GM10266 (cell line): Measurements from ENCODE around the gene SLC7A1.

ENCODE experiments used
- DNase-seq: peaks from one replicate; pipeline ENCODE4 v3.0.0; 2012; ENCODE audit errors: extremely low spot score
- CTCF ChIP-seq: IDR thresholded peaks from 2 replicates; pipeline ENCODE4 v1.5.1; 2012; ENCODE audit warnings: mild to moderate bottlenecking, low read depth; ENCODE audit not compliant: control insufficient read depth, insufficient read depth; ENCODE audit errors: missing control alignments

The SLC7A1 gene

GRCh38 chr13:29583073-29583785 is 12.3 kb downstream of the SLC7A1 start:
- TF ChIP-seq CTCF, result no peak
- no peak for DNase-seq

GRCh38 chr13:29582171-29582570 is 13.3 kb downstream of the SLC7A1 start:
- DNase-seq, result no peak
- no peak for TF ChIP-seq CTCF

- no peak for TF ChIP-seq CTCF
- DNase-seq, result no peak
These were observed 13.8 kb downstream of the SLC7A1 start for GRCh38 chr13:29581666-29582065.

- no peak for DNase-seq
- TF ChIP-seq CTCF, result no peak
These were observed 16.4 kb downstream of the SLC7A1 start for GRCh38 chr13:29579094-29579493.

- TF ChIP-seq CTCF, result no peak
- no peak for DNase-seq
These were observed 17.0 kb downstream of the SLC7A1 start for GRCh38 chr13:29578300-29579085.

- no peak for TF ChIP-seq CTCF
- DNase-seq, result no peak
These were observed 18.1 kb downstream of the SLC7A1 start for GRCh38 chr13:29577136-29578051.
